ENCODE measurements around the gene DEGS2.

DEGS2 gene

DNA sequence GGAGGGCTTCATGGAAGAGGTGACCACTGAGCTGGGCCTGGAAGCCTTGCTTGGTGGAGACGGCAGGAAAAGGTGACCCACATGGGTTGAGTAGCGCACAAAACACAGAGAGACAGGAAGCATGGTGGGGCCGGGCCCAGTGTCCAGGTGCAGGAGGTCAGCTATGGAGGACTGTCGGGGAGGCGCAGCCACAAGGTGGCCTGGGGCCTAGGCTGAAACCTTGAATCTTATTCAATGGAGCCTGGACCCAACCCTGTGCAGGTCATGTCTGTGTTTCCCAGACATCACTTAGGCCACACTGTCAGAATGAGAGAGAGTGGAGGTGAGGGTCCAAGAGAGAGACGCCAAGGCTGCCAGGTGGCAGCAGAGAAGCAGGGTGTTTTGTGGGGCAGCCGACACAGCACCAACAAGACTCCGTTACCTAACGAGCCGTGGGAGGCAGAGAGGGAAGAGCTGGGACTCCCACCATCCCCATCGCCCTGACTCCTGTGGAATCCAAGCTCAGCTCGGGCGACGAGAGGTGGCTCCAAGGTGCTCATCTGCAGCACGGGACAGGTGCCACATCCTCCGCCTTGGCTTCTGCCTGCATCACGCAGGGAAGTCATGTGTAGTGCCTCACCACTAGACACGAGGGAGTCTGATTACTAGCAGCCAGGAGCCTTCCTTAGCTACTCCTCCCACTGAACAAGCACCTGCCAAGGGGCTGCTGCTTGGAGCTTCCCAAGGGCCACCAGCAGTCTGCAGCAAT, 38.7 kb downstream of the DEGS2 start:
- no peak overlapping the region for H3K9ac ChIP-seq (ENCODE audit: low read depth, low read length)
- peaks cover 96% of the 10 kb centered on the region for H4K20me1 ChIP-seq (ENCODE audit: insufficient read depth, low read length)
- TF ChIP-seq CTCF (IDR thresholded peaks at IDR 0.05; ENCODE audit: borderline replicate concordance, extremely low read depth, low read length, poor library complexity, severe bottlenecking) (no peak), EZH2 (IDR thresholded peaks at IDR 0.05; ENCODE audit: borderline replicate concordance, low read depth, low read length, severe bottlenecking) (no peak)

DNA sequence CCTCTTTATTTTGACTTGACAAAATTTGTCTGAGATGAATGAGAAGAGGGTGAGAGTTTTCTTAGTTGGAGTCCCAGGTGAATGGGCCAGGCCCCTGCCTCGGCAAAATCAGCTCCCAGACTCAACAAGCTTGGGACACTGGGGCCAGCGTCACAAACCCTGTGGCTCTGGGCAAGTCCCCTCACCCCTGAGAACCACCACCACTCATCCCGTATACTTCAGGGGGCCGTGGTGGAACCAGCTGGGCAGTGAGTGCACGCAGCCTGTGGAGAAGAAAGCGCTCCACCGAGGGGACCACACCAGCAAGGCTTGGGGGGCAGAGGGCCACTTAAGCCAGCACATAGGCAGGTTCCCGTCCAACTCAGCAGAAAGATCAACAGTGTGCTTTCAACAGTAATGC, 40.2 kb downstream of the DEGS2 start:
- H4K20me1 ChIP-seq (ENCODE audit: insufficient read depth, low read length): peaks cover 98% of the 10 kb centered on the region
- 0 out of 2 replicates have a peak overlapping the region, but pooled peaks have one; percentile 35 for H3K27ac ChIP-seq (ENCODE audit: low read length)
- H3K9ac ChIP-seq (ENCODE audit: low read depth, low read length): no peak overlapping the region
- H2AFZ ChIP-seq (ENCODE audit: low read depth, low read length): no peak overlapping the region
- ATAC-seq (ENCODE audit: insufficient read depth, low read depth) (no peak), DNase-seq (no peak)
- H3K27me3 ChIP-seq (ENCODE audit: insufficient read depth, low read length, poor library complexity): no peaks in the 10 kb centered on the region
- H3K79me2 ChIP-seq (ENCODE audit: insufficient read depth, low read length): peaks cover 100% of the 10 kb centered on the region
- TF ChIP-seq EZH2 (IDR thresholded peaks at IDR 0.05; ENCODE audit: borderline replicate concordance, low read depth, low read length, severe bottlenecking): no peak
- no peak for TF ChIP-seq CTCF (IDR thresholded peaks at IDR 0.05; ENCODE audit: borderline replicate concordance, extremely low read depth, low read length, poor library complexity, severe bottlenecking)
- no peaks in the 10 kb centered on the region for H3K9me3 ChIP-seq (ENCODE audit: insufficient read depth, low read length, severe bottlenecking)
- peaks cover 100% of the 10 kb centered on the region for H3K36me3 ChIP-seq (ENCODE audit: insufficient read depth, low read length)
- H3K4me1 ChIP-seq (ENCODE audit: insufficient read depth, low read length): no peaks in the 10 kb centered on the region
- no peak overlapping the region for H3K4me3 ChIP-seq (ENCODE audit: low read depth in 1 of 2, low read length in 2 of 2)
- H3K4me2 ChIP-seq (ENCODE audit: insufficient read depth, low read length): no peak overlapping the region

More for the DNA sequence above, 38.7 kb downstream of the DEGS2 start:
- H3K4me2 ChIP-seq (ENCODE audit: insufficient read depth, low read length): no peak overlapping the region
- 0 out of 3 replicates have a peak, but pooled peaks have one; percentile 2 for ATAC-seq (ENCODE audit: insufficient read depth, low read depth)
- peaks cover 96% of the 10 kb centered on the region for H3K79me2 ChIP-seq (ENCODE audit: insufficient read depth, low read length)
- no peaks in the 10 kb centered on the region for H3K27me3 ChIP-seq (ENCODE audit: insufficient read depth, low read length, poor library complexity)
- DNase-seq: no peak
- no peaks in the 10 kb centered on the region for H3K4me1 ChIP-seq (ENCODE audit: insufficient read depth, low read length)
- peaks cover 100% of the 10 kb centered on the region for H3K36me3 ChIP-seq (ENCODE audit: insufficient read depth, low read length)
- no peaks in the 10 kb centered on the region for H3K9me3 ChIP-seq (ENCODE audit: insufficient read depth, low read length, severe bottlenecking)
- peak overlapping the region; percentile 33; the same call in 1 of the 2 replicates for H3K27ac ChIP-seq (ENCODE audit: low read length)
- H2AFZ ChIP-seq (ENCODE audit: low read depth, low read length): no peak overlapping the region
- no peak overlapping the region for H3K4me3 ChIP-seq (ENCODE audit: low read depth in 1 of 2, low read length in 2 of 2)

DNA sequence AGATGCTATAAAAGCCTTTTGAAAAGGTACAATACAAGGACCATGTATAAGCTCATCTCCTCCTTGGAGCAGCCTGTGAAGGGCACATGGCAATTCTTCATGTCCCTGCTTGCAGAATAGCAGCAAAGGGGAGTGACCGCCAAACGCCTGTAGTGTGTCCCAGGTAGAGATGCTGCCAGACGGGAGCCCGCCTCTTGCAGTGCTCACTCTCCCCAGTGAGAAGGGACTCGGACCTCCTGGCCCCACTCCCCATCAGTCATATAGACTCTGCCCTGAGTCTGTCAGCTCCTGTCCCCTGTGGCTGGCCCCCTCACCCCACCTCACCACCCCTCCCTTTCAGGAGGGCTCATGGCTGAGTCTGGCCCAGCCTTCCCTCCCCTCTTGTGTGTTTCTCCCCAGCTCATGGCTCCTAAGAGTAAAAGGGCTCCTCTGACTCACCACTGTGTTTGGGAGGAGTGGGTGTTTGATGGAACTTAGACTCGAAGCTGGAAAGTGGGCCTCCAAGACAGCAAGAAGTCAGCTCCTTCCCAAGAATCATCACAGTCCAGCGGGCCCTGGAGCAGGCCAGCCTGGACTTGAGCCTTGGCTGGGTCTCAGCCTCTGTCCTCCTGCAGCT, 40.9 kb downstream of the DEGS2 start:
- ATAC-seq (ENCODE audit: insufficient read depth, low read depth): no peak
- TF ChIP-seq CTCF (IDR thresholded peaks at IDR 0.05; ENCODE audit: borderline replicate concordance, extremely low read depth, low read length, poor library complexity, severe bottlenecking) (no peak), EZH2 (IDR thresholded peaks at IDR 0.05; ENCODE audit: borderline replicate concordance, low read depth, low read length, severe bottlenecking) (no peak)
- H3K27me3 ChIP-seq (ENCODE audit: insufficient read depth, low read length, poor library complexity): no peaks in the 10 kb centered on the region
- no peak for DNase-seq
- H4K20me1 ChIP-seq (ENCODE audit: insufficient read depth, low read length): peaks cover 98% of the 10 kb centered on the region
- peaks cover 100% of the 10 kb centered on the region for H3K36me3 ChIP-seq (ENCODE audit: insufficient read depth, low read length)
- no peak overlapping the region for H2AFZ ChIP-seq (ENCODE audit: low read depth, low read length)
- peaks cover 100% of the 10 kb centered on the region for H3K79me2 ChIP-seq (ENCODE audit: insufficient read depth, low read length)
- no peaks in the 10 kb centered on the region for H3K9me3 ChIP-seq (ENCODE audit: insufficient read depth, low read length, severe bottlenecking)
- no peak overlapping the region for H3K4me2 ChIP-seq (ENCODE audit: insufficient read depth, low read length)
- H3K27ac ChIP-seq (ENCODE audit: low read length): peak overlapping the region; percentile 12; the same call in 1 of the 2 replicates
- no peak overlapping the region for H3K9ac ChIP-seq (ENCODE audit: low read depth, low read length)
- H3K4me1 ChIP-seq (ENCODE audit: insufficient read depth, low read length): no peaks in the 10 kb centered on the region
- H3K4me3 ChIP-seq (ENCODE audit: low read depth in 1 of 2, low read length in 2 of 2): no peak overlapping the region
